ENCODE data around the gene STK32B. TPM values are rescaled to one million over a fixed set of nuclear protein-coding genes. Genes with fewer than 3 reads are reported as not detected.

The STK32B gene
- total and polyA plus RNA-seq, 2 of the 8 experiments (the other 6 are each of a cell fraction or from before 2014, with no cell fraction given): 2.3 to 2.5 TPM

GRCh38 chr4:5079581-5079980, 28.3 kb downstream of the STK32B start:
- Histone ChIP-seq H3K4me1 (replicated peaks in 1 of 4; ENCODE audit: control insufficient read depth in 3 of 4, insufficient read depth in 4 of 4, low read length in 3 of 4) (0 out of 7 replicates have a peak, but pooled peaks cover 0 to 3% (median 0%) of the 10 kb centered on the region in 4 experiments), H2BK120ac (replicated peaks; ENCODE audit: low read depth, low read length) (no peak overlapping the region), H2AFZ (ENCODE audit: low read length) (no peak overlapping the region), H3K23me2 (ENCODE audit: low read depth, low read length) (no peaks in the 10 kb centered on the region), H3K18ac (ENCODE audit: extremely low read depth, low read length) (no peak overlapping the region), H3K9me3 (ENCODE audit: insufficient read depth in 2 of 2, low read depth in 1 of 2, low read length in 1 of 2) (no peaks in the 10 kb centered on the region), H2BK12ac (ENCODE audit: low read depth, low read length) (no peak overlapping the region), H4K8ac (ENCODE audit: extremely low read depth, insufficient read depth, low read length) (no peak overlapping the region), H4K91ac (replicated peaks; ENCODE audit: insufficient read length, low read length) (no peak overlapping the region), H3K27me3 (replicated peaks in 1 of 4; ENCODE audit: control insufficient read depth in 3 of 4, extremely low read depth in 1 of 4, insufficient read depth in 3 of 4, low read length in 3 of 4) (no peaks in the 10 kb centered on the region), H3K14ac (ENCODE audit: insufficient read length) (no peak overlapping the region), H2BK20ac (ENCODE audit: low read length) (no peak overlapping the region), H3K4ac (replicated peaks; ENCODE audit: insufficient read length, low read depth, low read length) (no peak overlapping the region), H3K79me1 (ENCODE audit: low read depth, low read length) (no peaks in the 10 kb centered on the region), H3K4me2 (ENCODE audit: insufficient read depth in 1 of 2, low read depth in 2 of 2, low read length in 2 of 2) (no peak overlapping the region), H4K20me1 (replicated peaks in 1 of 2; ENCODE audit: control insufficient read depth in 1 of 2, insufficient read depth in 2 of 2, low read length in 2 of 2) (no peaks in the 10 kb centered on the region), H3K27ac (ENCODE audit: low read depth, low read length) (no peak overlapping the region), H3K36me3 (ENCODE audit: control insufficient read depth in 2 of 4, insufficient read depth in 4 of 4, low read length in 3 of 4) (no peaks in the 10 kb centered on the region), H2BK5ac (ENCODE audit: low read depth, low read length) (no peak overlapping the region), H3K56ac (replicated peaks; ENCODE audit: insufficient read length, low read depth, low read length) (no peak overlapping the region), H3K9ac (replicated peaks in 1 of 4; ENCODE audit: extremely low read depth in 1 of 4, low read depth in 3 of 4, low read length in 3 of 4) (no peak overlapping the region), H4K5ac (ENCODE audit: insufficient read length, low read depth, low read length) (no peak overlapping the region), H2BK15ac (ENCODE audit: low read length) (no peak overlapping the region), H3K79me2 (ENCODE audit: control insufficient read depth in 1 of 2, insufficient read depth in 2 of 2, low read length in 2 of 2) (no peaks in the 10 kb centered on the region), H3K4me3 (ENCODE audit: extremely low read depth in 1 of 4, insufficient read depth in 2 of 4, low read depth in 3 of 4, low read length in 4 of 4) (no peak overlapping the region), H2AK5ac (ENCODE audit: low read depth, low read length) (no peak overlapping the region), H3K23ac (ENCODE audit: insufficient read length) (no peak overlapping the region)
- ChIA-PET POLR2A (ENCODE audit: partially characterized antibody) (no interaction called here), CTCF (ENCODE audit: partially characterized antibody) (no interaction called here)
- DNase-seq (ENCODE audit: low read depth in 1 of 2, low spot score in 2 of 2) (no peak), FAIRE-seq (no peak)
- TF ChIP-seq CBX8 (IDR thresholded peaks at IDR 0.05; ENCODE audit: borderline replicate concordance, low read depth, low read length) (no peak), SIN3A (conservative IDR thresholded peaks at IDR 0.05 in 1 of 2, IDR thresholded peaks at IDR 0.05 in 1 of 2; ENCODE audit: low read depth in 1 of 2, low read length in 2 of 2) (no peak), RAD21 (IDR thresholded peaks at IDR 0.05 in 1 of 2, conservative IDR thresholded peaks at IDR 0.05 in 1 of 2; ENCODE audit: low read depth in 2 of 2, low read length in 2 of 2) (no peak), SIX5 (IDR thresholded peaks at IDR 0.05; ENCODE audit: low read depth, low read length) (no peak), GABPA (IDR thresholded peaks at IDR 0.05; ENCODE audit: borderline replicate concordance, insufficient read depth, low read length) (no peak), POU5F1 (IDR thresholded peaks at IDR 0.05; ENCODE audit: low read depth, low read length) (no peak), CEBPB (IDR thresholded peaks at IDR 0.05; ENCODE audit: low read depth, low read length) (no peak), JUND (IDR thresholded peaks at IDR 0.05; ENCODE audit: low read length) (no peak), RFX5 (IDR thresholded peaks at IDR 0.05; ENCODE audit: borderline replicate concordance, low read depth, low read length) (no peak), SIRT6 (IDR thresholded peaks at IDR 0.05; ENCODE audit: low read length) (no peak), KDM4A (IDR thresholded peaks at IDR 0.05; ENCODE audit: low read depth, low read length, severe bottlenecking) (no peak), NANOG (IDR thresholded peaks at IDR 0.05; ENCODE audit: insufficient read depth, low read depth, low read length, poor library complexity, severe bottlenecking) (no peak), CBX5 (IDR thresholded peaks at IDR 0.05; ENCODE audit: low read depth, low read length) (no peak), ASH2L (IDR thresholded peaks at IDR 0.05; ENCODE audit: low read length) (no peak)

Measured in H1 (cell line).